B cell (primary cell): ENCODE measurements around the gene TTF1. TPM values are rescaled to one million over a fixed set of nuclear protein-coding genes. Genes with fewer than 3 reads are reported as not detected.

ENCODE experiments used
- ATAC-seq: fragments of 200-7000 bp; cut with Tn5 transposase; one replicate; pipeline ENCODE4 v1.10.0; 2021; ENCODE audit warnings: low read depth, mild to moderate bottlenecking, moderate number of reproducible peaks, moderate library complexity
- CTCF ChIA-PET: fragments of 350-600 bp; sonication (Branson Sonifier 250); formaldehyde crosslinking; loops from one replicate; lab custom pipeline; 2021; ENCODE audit warnings: antibody characterized with exemption, inconsistent platforms; lab: Charles Lee
- POLR2A ChIA-PET: fragments of 350-600 bp; sonication (Branson Sonifier 250); formaldehyde crosslinking; loops from one replicate; lab custom pipeline; 2021; ENCODE audit warnings: antibody characterized with exemption; lab: Charles Lee
- DNase-seq: peaks from one replicate; pipeline ENCODE4 v3.0.0; 2013
- H2AFZ ChIP-seq: 2 replicates; pipeline ENCODE4 v1.6.1; 2012; ENCODE audit warnings: mild to moderate bottlenecking, low read depth, low read length; ENCODE audit not compliant: insufficient read depth, poor library complexity, severe bottlenecking
- H3K27ac ChIP-seq, 2 donors: 1 replicate in 1 of 2; 2 replicates in 1 of 2; pipeline ENCODE4 v1.5.1; 2012 to 2013; ENCODE audit warnings: low read length in 2 of 2, mild to moderate bottlenecking in 2 of 2, moderate library complexity in 1 of 2
- H3K27me3 ChIP-seq, 4 experiments: fragments of 200-600 bp in 1 of 4; sonication (generic) in 1 of 4; replicated peaks in 1 of 4; 1 replicate in 2 of 4; 2 replicates in 2 of 4; pipeline versions ENCODE4 v1.6.1 to v1.7.0; 2013 to 2016; ENCODE audit warnings: low read length in 3 of 4, mild to moderate bottlenecking in 2 of 4, mixed read lengths in 1 of 4, moderate library complexity in 1 of 4; ENCODE audit not compliant: insufficient read depth in 4 of 4, control insufficient read depth in 3 of 4; ENCODE audit errors: control extremely low read depth in 1 of 4
- H3K36me3 ChIP-seq, 2 experiments: replicated peaks in 1 of 2; 1 replicate in 1 of 2; 2 replicates in 1 of 2; pipeline versions ENCODE4 v1.6.1 to v1.7.1; 2013; ENCODE audit warnings: low read length in 1 of 2; ENCODE audit not compliant: insufficient read depth in 2 of 2, control insufficient read depth in 1 of 2; ENCODE audit errors: control extremely low read depth in 1 of 2, extremely low read depth in 1 of 2
- H3K4me1 ChIP-seq, 2 donors: fragments of 200-600 bp in 1 of 2; sonication (generic) in 1 of 2; 1 replicate in 1 of 2; 2 replicates in 1 of 2; pipeline versions ENCODE4 v1.5.1 to v1.6.1; 2013 to 2017; ENCODE audit warnings: low read length in 2 of 2; ENCODE audit not compliant: control insufficient read depth in 2 of 2, insufficient read depth in 2 of 2
- H3K4me2 ChIP-seq: replicated peaks from 2 replicates; pipeline ENCODE3; 2012; ENCODE audit warnings: mild to moderate bottlenecking, low read depth, low read length; ENCODE audit not compliant: poor library complexity, severe bottlenecking
- H3K4me3 ChIP-seq, 5 experiments: fragments of 200-600 bp in 1 of 5; sonication (generic) in 1 of 5; 1 replicate in 3 of 5; 2 replicates in 2 of 5; pipeline versions ENCODE4 v1.5.1 to v1.7.0; 2011 to 2016; ENCODE audit warnings: low read length in 4 of 5, mild to moderate bottlenecking in 4 of 5, low read depth in 2 of 5, control low read depth in 1 of 5, moderate library complexity in 1 of 5; ENCODE audit not compliant: insufficient read depth in 1 of 5; ENCODE audit errors: control extremely low read depth in 1 of 5, extremely low read depth in 1 of 5
- H3K79me2 ChIP-seq: fragments of 200-600 bp; sonication (generic); one replicate; pipeline ENCODE4 v1.6.0; 2016; ENCODE audit warnings: low read length; ENCODE audit not compliant: control insufficient read depth, insufficient read depth
- H3K9ac ChIP-seq: fragments of 200-600 bp; sonication (generic); 2 replicates; pipeline ENCODE4 v1.6.1; 2017; ENCODE audit warnings: mild to moderate bottlenecking, low read length, moderate library complexity
- H3K9me3 ChIP-seq, 3 donors: one replicate each; pipeline versions ENCODE4 v1.6.1 to v1.7.1; 2013; ENCODE audit warnings: low read length in 2 of 3; ENCODE audit not compliant: control insufficient read depth in 2 of 3, insufficient read depth in 1 of 3; ENCODE audit errors: control extremely low read depth in 1 of 3
- H4K20me1 ChIP-seq: 2 replicates; pipeline ENCODE4 v1.6.0; 2012; ENCODE audit warnings: mild to moderate bottlenecking, low read length; ENCODE audit not compliant: insufficient read depth, control insufficient read depth, poor library complexity, severe bottlenecking
- H3K27ac Mint-ChIP-seq: one replicate; pipeline ENCODE4 v1.8.0; 2021; ENCODE audit warnings: mixed read lengths
- H3K27me3 Mint-ChIP-seq: one replicate; pipeline ENCODE4 v1.8.0; 2021; ENCODE audit warnings: mixed read lengths
- H3K4me1 Mint-ChIP-seq: one replicate; pipeline ENCODE4 v1.8.0; 2021; ENCODE audit warnings: mixed read lengths
- H3K4me3 Mint-ChIP-seq: one replicate; pipeline ENCODE4 v1.8.0; 2021; ENCODE audit warnings: mixed read lengths
- H3K9me3 Mint-ChIP-seq: one replicate; pipeline ENCODE4 v1.8.0; 2022; ENCODE audit warnings: mixed read lengths; ENCODE audit not compliant: insufficient read depth
- CTCF ChIP-seq: fragments of 200-600 bp; IDR thresholded peaks from one replicate; pipeline ENCODE4 v1.8.0; 2022; ENCODE audit warnings: antibody characterized with exemption, mild to moderate bottlenecking
- EZH2 ChIP-seq: IDR thresholded peaks from 2 replicates; pipeline ENCODE4 v1.6.1; 2012; ENCODE audit warnings: borderline replicate concordance, low read depth, mild to moderate bottlenecking, moderate library complexity, low read length; ENCODE audit not compliant: insufficient read depth, poor library complexity, severe bottlenecking
- WGBS: methylation state at CpG from one replicate; pipeline ENCODE4 v1.1.5; 2013; ENCODE audit warnings: missing lambda C conversion rate; ENCODE audit not compliant: insufficient coverage; 5-methylcytosine and 5-hydroxymethylcytosine counted together
- intact Hi-C: fragments of 100-400 bp; cut with micrococcal nuclease; formaldehyde crosslinking; loops from one replicate; pipeline ENCODE4 v1.10.0; 2022
- polyA plus RNA-seq: library from polyadenylated mRNA; depleted of rRNA; stranded (reverse); fragments of >200 nt; gene quantifications from 2 replicates; pipeline ENCODE4 v1.2.3, GENCODE V29; 2012
- total RNA-seq, 2 donors: library from RNA; stranded (reverse); fragments of 120-200 nt in 1 of 2; gene quantifications; 1 replicate in 1 of 2; 2 replicates in 1 of 2; pipeline versions ENCODE4 v1.2.3 to v1.2.4, GENCODE V29; 2013 to 2022

Gene TTF1
- total and polyA plus RNA-seq, 2 donors (not counting 1 experiment from before 2014, with no cell fraction given) = 12.3 to 26.3 TPM

GRCh38 chr9:132456241-132456640 lies 49.6 kb upstream of the TTF1 start:
- DNase-seq (no peak), ATAC-seq (no peak)
- Histone ChIP-seq H3K36me3 (no peaks in the 10 kb centered on the region), H2AFZ (no peak overlapping the region), H3K4me2 (no peak overlapping the region), H3K9me3 (peaks cover 0 to 4% (median 0%) of the 10 kb centered on the region in 3 donors), H3K79me2 (no peaks in the 10 kb centered on the region), H3K4me3 (no peak overlapping the region), H3K4me1 (no peaks in the 10 kb centered on the region), H3K27me3 (no peaks in the 10 kb centered on the region), H3K9ac (no peak overlapping the region), H4K20me1 (no peaks in the 10 kb centered on the region), H3K27ac (no peak overlapping the region)
- H3K27me3 Mint-ChIP-seq = peaks cover 7% of the 10 kb centered on the region
- intact Hi-C loops = no loop called here
- no peaks in the 10 kb centered on the region for H3K4me1 Mint-ChIP-seq
- no peak for TF ChIP-seq EZH2
- TF ChIP-seq CTCF = no peak
- H3K27ac Mint-ChIP-seq = no peak overlapping the region
- ChIA-PET POLR2A (no interaction called here), CTCF (no interaction called here)
- no peak overlapping the region for H3K4me3 Mint-ChIP-seq
- WGBS = 78% methylated on average over 8 of the region's 8 CpGs
- H3K9me3 Mint-ChIP-seq = no peaks in the 10 kb centered on the region

GRCh38 chr9:132451276-132451675 lies 44.6 kb upstream of the TTF1 start:
- Histone ChIP-seq H3K27ac (no peak overlapping the region), H3K36me3 (no peaks in the 10 kb centered on the region), H3K9me3 (no peaks in the 10 kb centered on the region), H3K4me1 (no peaks in the 10 kb centered on the region), H4K20me1 (no peaks in the 10 kb centered on the region), H2AFZ (no peak overlapping the region), H3K4me3 (no peak overlapping the region), H3K79me2 (no peaks in the 10 kb centered on the region), H3K4me2 (no peak overlapping the region), H3K27me3 (no peaks in the 10 kb centered on the region), H3K9ac (no peak overlapping the region)
- no peak for TF ChIP-seq EZH2
- no peak for TF ChIP-seq CTCF
- Mint-ChIP-seq H3K4me3 (no peak overlapping the region), H3K27ac (no peak overlapping the region), H3K9me3 (no peaks in the 10 kb centered on the region), H3K4me1 (no peaks in the 10 kb centered on the region), H3K27me3 (peaks cover 23% of the 10 kb centered on the region)
- ChIA-PET CTCF (no interaction called here), POLR2A (no interaction called here)
- 55% methylated on average over 4 of the region's 10 CpGs for WGBS
- intact Hi-C loops = no loop called here
- DNase-seq (no peak), ATAC-seq (no peak)
